Tibial nerve (tissue), 3 donors: ENCODE measurements around the gene DCP1B.

Experiments used
- CTCF ChIP-seq, 5 experiments: fragments of 200-600 bp in 3 of 5; fragments of 450-650 bp in 2 of 5; sonication (generic) in 3 of 5; IDR thresholded peaks; one replicate each; pipeline ENCODE4 v1.5.1; 2016 to 2019; ENCODE audit warnings: antibody characterized with exemption in 5 of 5, mild to moderate bottlenecking in 3 of 5, moderate library complexity in 2 of 5
- POLR2A ChIP-seq, 2 donors: fragments of 450-650 bp; IDR thresholded peaks; one replicate each; pipeline ENCODE4 v1.6.1; 2017; ENCODE audit warnings: antibody characterized with exemption in 2 of 2, mild to moderate bottlenecking in 2 of 2, moderate library complexity in 2 of 2

DNA sequence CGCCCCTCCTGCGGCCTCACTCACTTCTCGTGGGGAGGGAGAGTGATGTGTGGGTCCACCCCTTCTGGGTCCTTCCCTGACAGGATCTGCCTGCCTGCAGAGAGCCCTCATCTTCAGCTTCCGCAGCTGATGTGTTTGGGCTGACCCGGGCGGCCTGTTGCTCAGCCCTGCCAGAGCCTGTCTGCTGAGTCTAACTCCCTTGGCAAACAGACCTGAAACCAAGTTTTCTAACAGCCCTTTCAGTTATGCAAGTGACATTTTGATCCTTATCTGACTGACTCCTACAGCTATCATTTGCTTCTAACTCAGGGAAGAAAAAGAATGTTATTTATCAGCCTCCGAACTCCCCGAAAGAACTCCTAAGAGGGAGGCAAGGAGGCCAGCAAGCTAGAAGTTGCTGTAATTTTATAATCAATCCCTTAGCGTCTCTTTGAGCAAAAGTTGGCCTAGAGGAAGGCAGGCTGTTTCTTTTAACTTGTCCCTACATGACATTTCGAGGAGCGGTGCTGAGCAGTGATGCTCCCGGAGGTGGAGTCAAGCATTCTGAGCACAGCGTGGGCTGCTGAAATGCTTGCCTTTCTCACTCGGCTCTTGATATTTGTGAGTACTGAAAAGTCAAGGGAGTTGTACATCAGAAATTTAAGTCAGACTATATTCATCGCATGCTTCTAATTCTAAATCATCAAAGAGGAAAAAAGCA is 54.3 kb downstream of the DCP1B start:
- TF ChIP-seq CTCF (IDR thresholded peaks at IDR 0.05): no peak
- TF ChIP-seq POLR2A (IDR thresholded peaks at IDR 0.05): no peak
